Ovary (tissue), 3 donors: Measurements from ENCODE around the gene ANGEL1.

Experiments used
- CTCF ChIP-seq, 3 donors: fragments of 450-650 bp in 2 of 3; fragments of 200-600 bp in 1 of 3; IDR thresholded peaks; one replicate each; pipeline versions ENCODE4 v1.5.1 to v1.8.0; 2016 to 2022; ENCODE audit warnings: antibody characterized with exemption in 3 of 3, mild to moderate bottlenecking in 1 of 3
- EP300 ChIP-seq: sonication (generic); formaldehyde crosslinking; IDR thresholded peaks from one replicate; pipeline ENCODE4 v1.6.1; 2017; ENCODE audit warnings: antibody characterized with exemption
- POLR2A ChIP-seq: fragments of 450-650 bp; IDR thresholded peaks from one replicate; pipeline ENCODE4 v1.6.1; 2017; ENCODE audit warnings: antibody characterized with exemption, mild to moderate bottlenecking, moderate library complexity
- donor health status: DM: no; HTN: no; CAD: no.

- TF ChIP-seq CTCF (IDR thresholded peaks at IDR 0.05) (no peak), POLR2A (no peak), EP300 (no peak)
Observed at GRCh38 chr14:76761136-76761959, 51.3 kb downstream of the ANGEL1 start, which contains the start of gene VASH1.
